Prostate gland (tissue), 2 donors: ENCODE measurements around the gene PALLD.

Source experiments
- POLR2AphosphoS5 ChIP-seq: sonication (generic); formaldehyde crosslinking; IDR thresholded peaks from one replicate; pipeline ENCODE4 v1.6.1; 2017; ENCODE audit warnings: antibody characterized with exemption
- TF ChIP-seq, protein P1 (sequence below), 4 experiments: fragments of 200-600 bp in 2 of 4; fragments of 450-650 bp in 2 of 4; sonication (generic) in 2 of 4; IDR thresholded peaks; 1 replicate in 3 of 4; 2 replicates in 1 of 4; pipeline ENCODE4 v1.5.1; 2016 to 2019; ENCODE audit warnings: antibody characterized with exemption in 4 of 4, mild to moderate bottlenecking in 2 of 4, moderate library complexity in 2 of 4

- no peak for TF ChIP-seq POLR2AphosphoS5
- TF ChIP-seq, protein P1, sequence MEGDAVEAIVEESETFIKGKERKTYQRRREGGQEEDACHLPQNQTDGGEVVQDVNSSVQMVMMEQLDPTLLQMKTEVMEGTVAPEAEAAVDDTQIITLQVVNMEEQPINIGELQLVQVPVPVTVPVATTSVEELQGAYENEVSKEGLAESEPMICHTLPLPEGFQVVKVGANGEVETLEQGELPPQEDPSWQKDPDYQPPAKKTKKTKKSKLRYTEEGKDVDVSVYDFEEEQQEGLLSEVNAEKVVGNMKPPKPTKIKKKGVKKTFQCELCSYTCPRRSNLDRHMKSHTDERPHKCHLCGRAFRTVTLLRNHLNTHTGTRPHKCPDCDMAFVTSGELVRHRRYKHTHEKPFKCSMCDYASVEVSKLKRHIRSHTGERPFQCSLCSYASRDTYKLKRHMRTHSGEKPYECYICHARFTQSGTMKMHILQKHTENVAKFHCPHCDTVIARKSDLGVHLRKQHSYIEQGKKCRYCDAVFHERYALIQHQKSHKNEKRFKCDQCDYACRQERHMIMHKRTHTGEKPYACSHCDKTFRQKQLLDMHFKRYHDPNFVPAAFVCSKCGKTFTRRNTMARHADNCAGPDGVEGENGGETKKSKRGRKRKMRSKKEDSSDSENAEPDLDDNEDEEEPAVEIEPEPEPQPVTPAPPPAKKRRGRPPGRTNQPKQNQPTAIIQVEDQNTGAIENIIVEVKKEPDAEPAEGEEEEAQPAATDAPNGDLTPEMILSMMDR (IDR thresholded peaks at IDR 0.05): no peak
Measured at GRCh38 chr4:168826620-168827019, 329.8 kb downstream of the PALLD start.
